Kidney glomerular epithelial cell (primary cell): ENCODE results near the gene NAALAD2.

Experiments
- DNase-seq: peaks from one replicate; lab custom pipeline; 2025; lab: John Stamatoyannopoulos, UW

The NAALAD2 gene

DNA sequence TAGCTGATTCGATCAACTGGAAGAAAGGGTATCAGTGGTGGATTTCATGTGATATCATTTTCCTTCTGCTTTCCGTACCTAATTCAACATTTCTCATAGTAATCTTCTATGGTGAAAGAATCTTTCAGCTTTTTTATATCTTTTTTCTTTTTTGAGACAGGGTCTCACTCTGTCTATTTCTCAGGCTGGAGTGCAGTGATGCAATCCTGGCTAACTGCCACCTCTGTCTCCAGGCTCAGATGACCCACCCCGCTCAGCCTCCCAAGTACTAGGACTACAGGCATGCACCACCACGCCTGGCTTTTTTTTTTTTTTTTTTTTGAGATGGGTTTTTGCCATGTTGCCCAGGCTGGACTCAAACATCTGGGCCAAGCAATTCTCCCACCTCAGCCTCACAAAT is 107.0 kb downstream of the NAALAD2 start:
- no peak for DNase-seq
